ENCODE data around the gene ASCL3. TPM values are rescaled to one million over a fixed set of nuclear protein-coding genes. Genes with fewer than 3 reads are reported as not detected.

Gene ASCL3
- total and polyA plus RNA-seq, 10 of the 15 experiments (the other 5 are each of a cell fraction or from before 2014, with no cell fraction given) = not detected

DNA sequence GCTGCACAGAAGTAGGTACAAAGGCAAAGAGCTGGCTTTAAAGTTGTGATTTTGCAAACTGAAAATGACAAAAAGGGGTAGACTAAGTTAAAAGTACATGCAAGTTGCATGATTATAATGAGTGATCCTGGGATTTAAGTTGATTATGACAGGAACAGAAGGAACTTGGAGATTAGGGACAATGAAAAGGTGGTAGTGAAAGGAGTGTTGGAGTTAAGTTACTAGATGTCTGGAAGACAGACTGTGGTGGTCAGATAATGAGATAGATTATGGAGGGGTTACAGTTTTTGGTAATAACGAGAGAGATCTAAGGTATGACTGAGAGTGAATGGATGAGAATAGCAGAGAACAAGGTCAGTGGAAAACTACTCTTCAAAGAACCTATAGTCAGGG lies 29.1 kb upstream of the ASCL3 start:
- ChIA-PET CTCF (interaction anchor here (1.2 to 1.3 kb wide), 2 partner anchors 12 to 59 kb away, joined by 3 to 4 read pairs; no protein-coding TSS in a partner anchor), RAD21 (ENCODE audit: unreplicated experiment) (no interaction called here), POLR2A (no interaction called here), SMC1A (ENCODE audit: uncharacterized antibody, unreplicated experiment) (interaction anchor here (2.1 kb wide), 1 partner anchor 11 kb away, joined by 7 read pairs; no protein-coding TSS in a partner anchor)
- WGBS (ENCODE audit: insufficient coverage, insufficient replicate concordance, low lambda C conversion rate, missing lambda C conversion rate) = 100% methylated on average over 1 of the region's 1 CpG
- no peak for ATAC-seq
- Histone ChIP-seq H3K79me2 (ENCODE audit: control insufficient read depth, insufficient read depth, low read length) (no peaks in the 10 kb centered on the region), H3K9ac (ENCODE audit: control insufficient read depth, insufficient read depth, low read length) (no peak overlapping the region), H3K9me3 (replicated peaks; ENCODE audit: control insufficient read depth, insufficient read depth, low read length) (no peaks in the 10 kb centered on the region), H3K27ac (ENCODE audit: control insufficient read depth, insufficient read depth) (no peak overlapping the region), H3K4me1 (ENCODE audit: control insufficient read depth, insufficient read depth, low read length) (no peaks in the 10 kb centered on the region), H3K36me3 (ENCODE audit: control insufficient read depth in 2 of 2, insufficient read depth in 2 of 2, low read length in 1 of 2) (no peaks in the 10 kb centered on the region), H3K4me3 (no peak overlapping the region), H3K27me3 (replicated peaks in 1 of 2; ENCODE audit: control insufficient read depth in 2 of 2, insufficient read depth in 2 of 2, low read length in 1 of 2) (no peaks in the 10 kb centered on the region), H2AFZ (ENCODE audit: control insufficient read depth, low read depth, low read length) (no peak overlapping the region), H3K4me2 (ENCODE audit: control insufficient read depth, insufficient read depth) (no peak overlapping the region), H4K20me1 (ENCODE audit: control insufficient read depth, insufficient read depth) (no peaks in the 10 kb centered on the region)
- no peak for FAIRE-seq
- in situ Hi-C loops (cut with MboI) (no loop called here), intact Hi-C loops (cut with micrococcal nuclease; ENCODE audit: unreplicated experiment) (no loop called here)
- no peak for DNase-seq (ENCODE audit: low read depth, low spot score)
- no TSS peak for BruUV-seq (replicated peaks)
- no peak for TF ChIP-seq SREBF1 (IDR thresholded peaks at IDR 0.05; ENCODE audit: low read length)
- no peak for TF ChIP-seq CREB1 (IDR thresholded peaks at IDR 0.05; ENCODE audit: low read depth)
- TF ChIP-seq, protein P1, sequence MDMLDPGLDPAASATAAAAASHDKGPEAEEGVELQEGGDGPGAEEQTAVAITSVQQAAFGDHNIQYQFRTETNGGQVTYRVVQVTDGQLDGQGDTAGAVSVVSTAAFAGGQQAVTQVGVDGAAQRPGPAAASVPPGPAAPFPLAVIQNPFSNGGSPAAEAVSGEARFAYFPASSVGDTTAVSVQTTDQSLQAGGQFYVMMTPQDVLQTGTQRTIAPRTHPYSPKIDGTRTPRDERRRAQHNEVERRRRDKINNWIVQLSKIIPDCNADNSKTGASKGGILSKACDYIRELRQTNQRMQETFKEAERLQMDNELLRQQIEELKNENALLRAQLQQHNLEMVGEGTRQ (IDR thresholded peaks at IDR 0.05; ENCODE audit: borderline replicate concordance, low read depth, low read length) = no peak
- no peak for TF ChIP-seq KAT2A (conservative IDR thresholded peaks at IDR 0.05; ENCODE audit: control insufficient read depth, low read depth, low read length)
- TF ChIP-seq, protein P2, sequence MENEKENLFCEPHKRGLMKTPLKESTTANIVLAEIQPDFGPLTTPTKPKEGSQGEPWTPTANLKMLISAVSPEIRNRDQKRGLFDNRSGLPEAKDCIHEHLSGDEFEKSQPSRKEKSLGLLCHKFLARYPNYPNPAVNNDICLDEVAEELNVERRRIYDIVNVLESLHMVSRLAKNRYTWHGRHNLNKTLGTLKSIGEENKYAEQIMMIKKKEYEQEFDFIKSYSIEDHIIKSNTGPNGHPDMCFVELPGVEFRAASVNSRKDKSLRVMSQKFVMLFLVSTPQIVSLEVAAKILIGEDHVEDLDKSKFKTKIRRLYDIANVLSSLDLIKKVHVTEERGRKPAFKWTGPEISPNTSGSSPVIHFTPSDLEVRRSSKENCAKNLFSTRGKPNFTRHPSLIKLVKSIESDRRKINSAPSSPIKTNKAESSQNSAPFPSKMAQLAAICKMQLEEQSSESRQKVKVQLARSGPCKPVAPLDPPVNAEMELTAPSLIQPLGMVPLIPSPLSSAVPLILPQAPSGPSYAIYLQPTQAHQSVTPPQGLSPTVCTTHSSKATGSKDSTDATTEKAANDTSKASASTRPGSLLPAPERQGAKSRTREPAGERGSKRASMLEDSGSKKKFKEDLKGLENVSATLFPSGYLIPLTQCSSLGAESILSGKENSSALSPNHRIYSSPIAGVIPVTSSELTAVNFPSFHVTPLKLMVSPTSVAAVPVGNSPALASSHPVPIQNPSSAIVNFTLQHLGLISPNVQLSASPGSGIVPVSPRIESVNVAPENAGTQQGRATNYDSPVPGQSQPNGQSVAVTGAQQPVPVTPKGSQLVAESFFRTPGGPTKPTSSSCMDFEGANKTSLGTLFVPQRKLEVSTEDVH (IDR thresholded peaks at IDR 0.05; ENCODE audit: low read depth, partially characterized antibody) = no peak
- no peak for TF ChIP-seq ESRRA (IDR thresholded peaks at IDR 0.05; ENCODE audit: low read length)
- TF ChIP-seq CBX5 (IDR thresholded peaks at IDR 0.05; ENCODE audit: low read depth) = no peak
- TF ChIP-seq FOXK2 (IDR thresholded peaks at IDR 0.05) = no peak
- TF ChIP-seq HDAC2 (IDR thresholded peaks at IDR 0.05) = no peak
- TF ChIP-seq BRCA1 (IDR thresholded peaks at IDR 0.05; ENCODE audit: low read depth, low read length) = no peak
- TF ChIP-seq TCF7 (IDR thresholded peaks at IDR 0.05; ENCODE audit: borderline replicate concordance) = no peak
- TF ChIP-seq MXI1 (IDR thresholded peaks at IDR 0.05; ENCODE audit: low read depth, low read length) = no peak
- TF ChIP-seq IKZF1 (conservative IDR thresholded peaks at IDR 0.05) = no peak
- TF ChIP-seq ZBED1 (IDR thresholded peaks at IDR 0.05; ENCODE audit: borderline replicate concordance) = no peak
- TF ChIP-seq, protein P3, sequence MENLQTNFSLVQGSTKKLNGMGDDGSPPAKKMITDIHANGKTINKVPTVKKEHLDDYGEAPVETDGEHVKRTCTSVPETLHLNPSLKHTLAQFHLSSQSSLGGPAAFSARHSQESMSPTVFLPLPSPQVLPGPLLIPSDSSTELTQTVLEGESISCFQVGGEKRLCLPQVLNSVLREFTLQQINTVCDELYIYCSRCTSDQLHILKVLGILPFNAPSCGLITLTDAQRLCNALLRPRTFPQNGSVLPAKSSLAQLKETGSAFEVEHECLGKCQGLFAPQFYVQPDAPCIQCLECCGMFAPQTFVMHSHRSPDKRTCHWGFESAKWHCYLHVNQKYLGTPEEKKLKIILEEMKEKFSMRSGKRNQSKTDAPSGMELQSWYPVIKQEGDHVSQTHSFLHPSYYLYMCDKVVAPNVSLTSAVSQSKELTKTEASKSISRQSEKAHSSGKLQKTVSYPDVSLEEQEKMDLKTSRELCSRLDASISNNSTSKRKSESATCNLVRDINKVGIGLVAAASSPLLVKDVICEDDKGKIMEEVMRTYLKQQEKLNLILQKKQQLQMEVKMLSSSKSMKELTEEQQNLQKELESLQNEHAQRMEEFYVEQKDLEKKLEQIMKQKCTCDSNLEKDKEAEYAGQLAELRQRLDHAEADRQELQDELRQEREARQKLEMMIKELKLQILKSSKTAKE (IDR thresholded peaks at IDR 0.05; ENCODE audit: low read depth, poor library complexity, severe bottlenecking) = no peak
- TF ChIP-seq, protein P4, sequence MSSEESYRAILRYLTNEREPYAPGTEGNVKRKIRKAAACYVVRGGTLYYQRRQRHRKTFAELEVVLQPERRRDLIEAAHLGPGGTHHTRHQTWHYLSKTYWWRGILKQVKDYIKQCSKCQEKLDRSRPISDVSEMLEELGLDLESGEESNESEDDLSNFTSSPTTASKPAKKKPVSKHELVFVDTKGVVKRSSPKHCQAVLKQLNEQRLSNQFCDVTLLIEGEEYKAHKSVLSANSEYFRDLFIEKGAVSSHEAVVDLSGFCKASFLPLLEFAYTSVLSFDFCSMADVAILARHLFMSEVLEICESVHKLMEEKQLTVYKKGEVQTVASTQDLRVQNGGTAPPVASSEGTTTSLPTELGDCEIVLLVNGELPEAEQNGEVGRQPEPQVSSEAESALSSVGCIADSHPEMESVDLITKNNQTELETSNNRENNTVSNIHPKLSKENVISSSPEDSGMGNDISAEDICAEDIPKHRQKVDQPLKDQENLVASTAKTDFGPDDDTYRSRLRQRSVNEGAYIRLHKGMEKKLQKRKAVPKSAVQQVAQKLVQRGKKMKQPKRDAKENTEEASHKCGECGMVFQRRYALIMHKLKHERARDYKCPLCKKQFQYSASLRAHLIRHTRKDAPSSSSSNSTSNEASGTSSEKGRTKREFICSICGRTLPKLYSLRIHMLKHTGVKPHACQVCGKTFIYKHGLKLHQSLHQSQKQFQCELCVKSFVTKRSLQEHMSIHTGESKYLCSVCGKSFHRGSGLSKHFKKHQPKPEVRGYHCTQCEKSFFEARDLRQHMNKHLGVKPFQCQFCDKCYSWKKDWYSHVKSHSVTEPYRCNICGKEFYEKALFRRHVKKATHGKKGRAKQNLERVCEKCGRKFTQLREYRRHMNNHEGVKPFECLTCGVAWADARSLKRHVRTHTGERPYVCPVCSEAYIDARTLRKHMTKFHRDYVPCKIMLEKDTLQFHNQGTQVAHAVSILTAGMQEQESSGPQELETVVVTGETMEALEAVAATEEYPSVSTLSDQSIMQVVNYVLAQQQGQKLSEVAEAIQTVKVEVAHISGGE (CRISPR knock-in tag; IDR thresholded peaks at IDR 0.05) = no peak
